ENCODE data around the gene TTBK2.

DNA sequence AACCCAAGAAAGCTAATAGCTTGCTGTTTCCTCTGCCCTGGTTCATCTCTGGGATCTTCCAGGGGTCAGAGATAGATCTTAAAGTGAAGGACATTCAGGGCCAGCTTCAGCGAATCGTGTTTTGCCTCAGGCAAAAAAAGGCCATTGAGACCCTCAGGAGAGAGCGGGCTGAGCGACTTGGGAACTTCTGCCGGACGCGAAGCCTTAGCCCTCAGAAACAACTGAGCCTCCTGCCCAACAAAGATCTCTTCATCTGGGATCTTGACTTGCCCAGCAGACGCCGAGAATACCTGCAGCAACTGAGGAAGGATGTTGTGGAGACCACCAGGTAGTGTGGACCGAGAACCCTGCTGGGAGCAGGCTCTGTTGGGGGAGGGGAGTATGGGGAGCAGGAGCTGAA, 226.2 kb downstream of the TTBK2 start:
- TF ChIP-seq POLR2AphosphoS5 (IDR thresholded peaks at IDR 0.05) (no peak), EP300 (conservative IDR thresholded peaks at IDR 0.05; ENCODE audit: poor library complexity, severe bottlenecking) (no peak), SMC3 (conservative IDR thresholded peaks at IDR 0.05; ENCODE audit: poor library complexity) (no peak), TAF1 (IDR thresholded peaks at IDR 0.05; ENCODE audit: low read depth) (no peak), RAD21 (conservative IDR thresholded peaks at IDR 0.05) (no peak), EZH2 (IDR thresholded peaks at IDR 0.05; ENCODE audit: borderline replicate concordance, insufficient read depth, low read length, poor library complexity, severe bottlenecking) (no peak), REST (IDR thresholded peaks at IDR 0.05; ENCODE audit: borderline replicate concordance) (no peak)
- TF ChIP-seq, protein P1, sequence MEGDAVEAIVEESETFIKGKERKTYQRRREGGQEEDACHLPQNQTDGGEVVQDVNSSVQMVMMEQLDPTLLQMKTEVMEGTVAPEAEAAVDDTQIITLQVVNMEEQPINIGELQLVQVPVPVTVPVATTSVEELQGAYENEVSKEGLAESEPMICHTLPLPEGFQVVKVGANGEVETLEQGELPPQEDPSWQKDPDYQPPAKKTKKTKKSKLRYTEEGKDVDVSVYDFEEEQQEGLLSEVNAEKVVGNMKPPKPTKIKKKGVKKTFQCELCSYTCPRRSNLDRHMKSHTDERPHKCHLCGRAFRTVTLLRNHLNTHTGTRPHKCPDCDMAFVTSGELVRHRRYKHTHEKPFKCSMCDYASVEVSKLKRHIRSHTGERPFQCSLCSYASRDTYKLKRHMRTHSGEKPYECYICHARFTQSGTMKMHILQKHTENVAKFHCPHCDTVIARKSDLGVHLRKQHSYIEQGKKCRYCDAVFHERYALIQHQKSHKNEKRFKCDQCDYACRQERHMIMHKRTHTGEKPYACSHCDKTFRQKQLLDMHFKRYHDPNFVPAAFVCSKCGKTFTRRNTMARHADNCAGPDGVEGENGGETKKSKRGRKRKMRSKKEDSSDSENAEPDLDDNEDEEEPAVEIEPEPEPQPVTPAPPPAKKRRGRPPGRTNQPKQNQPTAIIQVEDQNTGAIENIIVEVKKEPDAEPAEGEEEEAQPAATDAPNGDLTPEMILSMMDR (IDR thresholded peaks at IDR 0.05; ENCODE audit: poor library complexity, severe bottlenecking), result no peak
